Nephron (organoid): ENCODE data around the gene MMP2.

Experiments
- H3K27ac Mint-ChIP-seq, 3 experiments: 2 replicates each; pipeline ENCODE4 v1.8.0; 2020; ENCODE audit warnings: mixed read lengths in 3 of 3, mild to moderate bottlenecking in 2 of 3, moderate library complexity in 1 of 3
- H3K27me3 Mint-ChIP-seq: 2 replicates; pipeline ENCODE4 v1.8.0; 2021; ENCODE audit warnings: low read depth, mild to moderate bottlenecking, moderate library complexity, mixed read lengths
- H3K36me3 Mint-ChIP-seq: 2 replicates; pipeline ENCODE4 v1.8.0; 2020; ENCODE audit warnings: low read depth, mixed read lengths
- H3K4me1 Mint-ChIP-seq: 2 replicates; pipeline ENCODE4 v1.8.0; 2020; ENCODE audit warnings: mixed read lengths
- H3K4me3 Mint-ChIP-seq, 3 experiments: 2 replicates each; pipeline ENCODE4 v1.8.0; 2020; ENCODE audit warnings: mild to moderate bottlenecking in 3 of 3, mixed read lengths in 3 of 3, moderate library complexity in 2 of 3
- H3K9me3 Mint-ChIP-seq: 2 replicates; pipeline ENCODE4 v1.8.0; 2020; ENCODE audit warnings: mixed read lengths
- CTCF ChIP-seq, 3 experiments: fragments of 200-600 bp; sonication (generic); IDR thresholded peaks; one replicate each; pipeline ENCODE4 v1.5.0; 2021; ENCODE audit warnings: antibody characterized with exemption in 3 of 3; ENCODE audit not compliant: unreplicated experiment in 3 of 3

The MMP2 gene

DNA sequence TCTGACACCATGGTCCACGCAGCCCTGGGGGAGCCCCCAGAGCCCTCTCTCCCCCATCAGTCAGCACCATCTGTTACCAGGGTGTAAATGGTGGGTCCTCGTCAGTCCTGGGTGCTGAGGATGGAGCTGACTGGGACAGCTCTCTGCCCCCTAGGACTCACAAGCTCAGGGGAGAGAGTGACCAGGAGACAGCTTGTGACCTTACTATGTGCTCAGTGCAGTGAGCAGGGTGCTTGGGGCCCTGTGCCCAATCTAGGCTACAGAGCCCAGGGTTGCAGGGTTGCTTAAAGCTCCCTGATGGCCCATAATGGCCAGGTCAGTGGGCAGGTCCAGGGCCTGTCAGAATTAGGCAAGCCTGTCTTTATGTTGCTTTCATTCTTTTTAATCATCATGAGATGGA lies 11.3 kb downstream of the MMP2 start:
- H3K36me3 Mint-ChIP-seq = peaks cover 67% of the 10 kb centered on the region
- no peaks in the 10 kb centered on the region for H3K9me3 Mint-ChIP-seq
- H3K4me3 Mint-ChIP-seq = no peak overlapping the region
- H3K27me3 Mint-ChIP-seq = peaks cover 5% of the 10 kb centered on the region
- no peak for TF ChIP-seq CTCF (IDR thresholded peaks at IDR 0.05; ENCODE audit: unreplicated experiment in 3 of 3)
- H3K27ac Mint-ChIP-seq = no peak overlapping the region
- peaks cover 14% of the 10 kb centered on the region for H3K4me1 Mint-ChIP-seq

DNA sequence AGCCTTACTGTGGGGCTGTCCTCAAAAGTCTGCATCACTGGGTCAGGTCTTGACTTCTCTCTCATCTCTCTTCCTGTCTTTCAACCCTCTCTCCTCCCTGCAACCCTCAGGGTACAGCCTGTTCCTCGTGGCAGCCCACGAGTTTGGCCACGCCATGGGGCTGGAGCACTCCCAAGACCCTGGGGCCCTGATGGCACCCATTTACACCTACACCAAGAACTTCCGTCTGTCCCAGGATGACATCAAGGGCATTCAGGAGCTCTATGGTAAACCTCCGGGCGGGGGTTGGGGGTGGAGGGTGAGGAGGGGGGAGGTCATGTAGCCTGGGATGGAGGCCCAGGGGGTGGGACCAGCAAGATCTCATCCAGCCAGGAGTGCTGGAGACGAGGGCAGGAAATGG lies 12.7 kb downstream of the MMP2 start:
- Mint-ChIP-seq H3K36me3 (peaks cover 67% of the 10 kb centered on the region), H3K27me3 (peaks cover 5% of the 10 kb centered on the region), H3K4me3 (no peak overlapping the region), H3K4me1 (peaks cover 26% of the 10 kb centered on the region), H3K9me3 (no peaks in the 10 kb centered on the region), H3K27ac (no peak overlapping the region)
- TF ChIP-seq CTCF (IDR thresholded peaks at IDR 0.05; ENCODE audit: unreplicated experiment in 3 of 3) = no peak

GRCh38 chr16:55492756-55493380 lies 13.9 kb downstream of the MMP2 start:
- peaks cover 62% of the 10 kb centered on the region for H3K36me3 Mint-ChIP-seq
- peaks cover 30% of the 10 kb centered on the region for H3K4me1 Mint-ChIP-seq
- H3K27me3 Mint-ChIP-seq = no peaks in the 10 kb centered on the region
- TF ChIP-seq CTCF (IDR thresholded peaks at IDR 0.05; ENCODE audit: unreplicated experiment in 3 of 3) = no peak
- no peak overlapping the region for H3K4me3 Mint-ChIP-seq
- H3K9me3 Mint-ChIP-seq = no peaks in the 10 kb centered on the region
- no peak overlapping the region for H3K27ac Mint-ChIP-seq

DNA sequence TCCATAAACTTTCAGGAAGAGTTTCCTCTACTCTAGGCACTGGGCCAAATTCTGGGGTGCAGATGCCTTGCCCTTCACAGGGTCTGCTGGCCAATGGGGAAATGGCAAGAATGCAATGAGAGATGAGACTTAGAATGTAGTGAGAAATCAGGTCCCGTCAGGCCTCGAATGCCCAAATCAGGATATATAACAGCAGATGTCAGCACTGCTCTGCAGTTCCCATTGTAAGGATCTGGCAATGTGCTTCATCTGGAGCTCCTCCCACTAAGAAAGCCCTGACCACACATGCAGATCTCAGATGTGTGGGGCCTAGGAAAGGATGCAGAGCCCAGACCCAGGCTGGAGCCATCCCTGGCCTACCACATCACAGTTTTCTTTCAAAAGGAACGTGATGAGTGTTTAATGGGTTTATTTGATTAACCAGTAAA lies 16.0 kb downstream of the MMP2 start:
- peak overlapping the region; percentile 87 to 98 (median 91) for H3K27ac Mint-ChIP-seq
- H3K36me3 Mint-ChIP-seq = peaks cover 54% of the 10 kb centered on the region
- peaks cover 39% of the 10 kb centered on the region for H3K4me1 Mint-ChIP-seq
- H3K4me3 Mint-ChIP-seq = peak overlapping the region in 2 of 3 experiments; percentile 37 to 53
- no peaks in the 10 kb centered on the region for H3K27me3 Mint-ChIP-seq
- peak in 2 of 3 experiments; percentile 26 to 28 for TF ChIP-seq CTCF (IDR thresholded peaks at IDR 0.05; ENCODE audit: unreplicated experiment in 3 of 3)
- no peaks in the 10 kb centered on the region for H3K9me3 Mint-ChIP-seq

DNA sequence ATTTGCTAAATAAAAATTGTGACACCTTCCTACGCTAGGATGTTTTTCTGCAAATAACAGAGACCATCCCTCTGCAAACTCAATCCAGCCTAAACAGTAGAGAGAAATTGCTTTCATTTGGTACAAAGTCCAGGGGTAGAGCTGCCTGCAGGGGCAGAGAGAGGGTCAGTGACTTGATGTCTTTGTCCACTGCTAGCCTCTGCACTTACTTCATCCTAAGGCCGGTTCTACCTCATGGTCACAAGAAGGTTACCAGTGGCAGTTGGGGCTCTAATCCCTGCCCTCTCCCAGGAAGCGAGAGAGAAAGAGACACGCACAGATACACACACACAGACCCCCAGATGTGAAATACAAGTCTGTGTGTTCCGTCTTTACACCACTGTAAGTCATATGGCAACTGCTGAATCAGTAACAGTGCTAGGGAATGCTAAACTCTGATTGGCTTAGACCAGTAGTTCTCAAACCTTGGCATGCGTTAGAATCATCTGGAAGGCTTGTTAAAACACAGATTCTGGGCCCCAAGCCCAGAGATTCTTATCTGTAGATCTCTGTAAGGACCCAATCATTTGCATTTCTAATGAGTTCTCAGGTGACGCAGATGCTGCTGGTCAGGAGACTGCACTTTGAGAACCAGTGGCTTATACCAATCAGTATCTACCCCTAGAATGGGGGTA lies 16.8 kb downstream of the MMP2 start:
- Mint-ChIP-seq H3K27me3 (no peaks in the 10 kb centered on the region), H3K9me3 (no peaks in the 10 kb centered on the region), H3K27ac (peak overlapping the region; percentile 87 to 98 (median 91)), H3K36me3 (peaks cover 60% of the 10 kb centered on the region), H3K4me3 (peak overlapping the region in 1 of 3 experiments; percentile 24), H3K4me1 (peaks cover 47% of the 10 kb centered on the region)
- no peak for TF ChIP-seq CTCF (IDR thresholded peaks at IDR 0.05; ENCODE audit: unreplicated experiment in 3 of 3)
